ENCODE data around the gene BOLA3.

The BOLA3 gene

DNA sequence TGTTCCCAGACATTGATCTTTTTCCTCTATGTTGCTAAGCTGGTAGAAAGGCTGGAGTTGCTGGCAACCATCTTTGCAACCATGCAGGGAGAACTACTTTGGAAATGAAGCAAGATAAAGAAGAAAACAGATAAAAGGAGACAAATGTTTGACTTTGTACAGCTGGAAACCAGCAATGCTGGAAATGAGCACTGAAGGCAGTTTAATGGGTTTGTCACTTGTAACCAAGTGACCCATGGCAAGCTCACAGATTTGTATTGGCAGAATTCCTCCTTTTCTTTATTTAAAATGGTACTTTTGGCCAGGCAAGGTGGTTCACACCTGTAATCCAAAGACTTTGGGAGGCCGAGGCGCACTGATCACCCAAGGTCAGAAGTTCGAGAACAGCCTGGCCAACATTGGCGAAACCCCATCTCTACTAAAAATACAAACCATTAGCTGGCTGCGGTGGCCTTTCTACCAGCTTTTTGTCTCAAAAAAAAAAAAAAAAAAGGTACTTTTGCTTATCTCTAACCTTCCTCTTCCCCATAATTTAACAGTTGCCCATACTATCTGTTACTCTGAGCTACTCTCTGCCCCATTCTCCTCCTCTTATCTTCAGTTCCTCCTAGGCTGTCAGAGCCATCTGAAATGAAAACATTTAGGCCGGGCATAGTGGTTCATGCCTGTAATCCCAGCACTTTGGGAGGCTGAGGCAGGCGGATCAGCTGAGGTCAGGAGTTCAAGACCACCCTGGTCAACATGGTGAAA is 2.0 kb upstream of the BOLA3 start:
- TF ChIP-seq, protein P1, sequence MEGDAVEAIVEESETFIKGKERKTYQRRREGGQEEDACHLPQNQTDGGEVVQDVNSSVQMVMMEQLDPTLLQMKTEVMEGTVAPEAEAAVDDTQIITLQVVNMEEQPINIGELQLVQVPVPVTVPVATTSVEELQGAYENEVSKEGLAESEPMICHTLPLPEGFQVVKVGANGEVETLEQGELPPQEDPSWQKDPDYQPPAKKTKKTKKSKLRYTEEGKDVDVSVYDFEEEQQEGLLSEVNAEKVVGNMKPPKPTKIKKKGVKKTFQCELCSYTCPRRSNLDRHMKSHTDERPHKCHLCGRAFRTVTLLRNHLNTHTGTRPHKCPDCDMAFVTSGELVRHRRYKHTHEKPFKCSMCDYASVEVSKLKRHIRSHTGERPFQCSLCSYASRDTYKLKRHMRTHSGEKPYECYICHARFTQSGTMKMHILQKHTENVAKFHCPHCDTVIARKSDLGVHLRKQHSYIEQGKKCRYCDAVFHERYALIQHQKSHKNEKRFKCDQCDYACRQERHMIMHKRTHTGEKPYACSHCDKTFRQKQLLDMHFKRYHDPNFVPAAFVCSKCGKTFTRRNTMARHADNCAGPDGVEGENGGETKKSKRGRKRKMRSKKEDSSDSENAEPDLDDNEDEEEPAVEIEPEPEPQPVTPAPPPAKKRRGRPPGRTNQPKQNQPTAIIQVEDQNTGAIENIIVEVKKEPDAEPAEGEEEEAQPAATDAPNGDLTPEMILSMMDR (IDR thresholded peaks at IDR 0.05; ENCODE audit: extremely low read depth, insufficient read depth, missing control alignments): no peak
- in situ Hi-C loops (cut with MboI; ENCODE audit: low pct_unique_long_range_greater_than_20kb, low sequenced_read_pairs, unreplicated experiment): no loop called here
- no peak for DNase-seq (ENCODE audit: low spot score)

DNA sequence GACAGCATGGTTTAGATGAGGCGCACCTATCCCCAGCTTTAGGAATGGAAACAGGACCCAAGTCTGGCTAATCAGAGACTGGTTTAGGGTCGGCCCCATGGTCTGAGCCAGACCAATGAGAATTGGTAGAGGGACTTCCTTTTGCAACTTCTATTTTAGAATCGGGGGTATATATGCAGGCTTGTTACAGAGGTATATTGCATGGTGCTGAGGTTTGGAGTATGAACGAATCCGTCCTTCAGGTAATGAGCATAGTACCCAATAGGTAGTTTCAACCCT is 1.5 kb upstream of the BOLA3 start:
- DNase-seq (ENCODE audit: low spot score): no peak
- in situ Hi-C loops (cut with MboI; ENCODE audit: low pct_unique_long_range_greater_than_20kb, low sequenced_read_pairs, unreplicated experiment): no loop called here
- TF ChIP-seq, protein P1 (IDR thresholded peaks at IDR 0.05; ENCODE audit: extremely low read depth, insufficient read depth, missing control alignments): no peak

DNA sequence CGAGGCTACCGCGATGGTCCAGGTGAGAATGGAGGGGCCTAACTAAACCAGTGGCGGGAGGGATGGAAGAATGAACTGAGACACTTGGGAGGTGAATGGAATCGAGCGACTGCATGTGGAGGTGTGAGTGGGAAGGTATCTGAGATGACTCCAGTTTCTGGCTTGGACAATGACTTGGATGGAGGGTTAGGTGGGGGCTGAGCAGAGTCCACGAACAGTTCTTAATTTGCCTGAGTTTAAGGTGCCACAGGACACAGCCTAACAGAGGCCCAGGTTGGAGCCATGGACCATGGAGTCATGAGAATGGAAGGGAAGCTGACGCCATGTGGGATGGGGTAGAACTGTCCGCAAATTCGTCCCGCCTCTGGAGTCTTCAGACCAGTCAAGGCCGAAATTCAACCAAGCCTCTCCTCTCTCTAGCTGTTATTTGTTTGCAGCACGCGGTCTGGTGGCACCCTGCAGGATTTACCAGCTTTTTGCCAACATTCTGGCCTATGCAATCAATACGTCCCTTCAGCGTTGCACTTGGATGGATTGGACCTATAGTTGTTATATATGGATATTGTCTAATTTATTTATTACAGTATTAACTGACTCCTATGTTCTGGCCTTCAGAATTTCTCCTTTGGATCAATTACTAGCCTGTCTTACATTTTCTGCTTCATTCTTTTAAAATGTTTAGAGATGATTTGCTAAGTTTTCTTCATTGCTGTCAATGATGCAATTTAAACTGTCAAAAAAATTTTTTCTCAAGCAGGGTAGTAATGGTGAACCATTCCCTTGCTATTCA is 940 bp upstream of the BOLA3 start:
- no peak for DNase-seq (ENCODE audit: low spot score)
- TF ChIP-seq, protein P1 (IDR thresholded peaks at IDR 0.05; ENCODE audit: extremely low read depth, insufficient read depth, missing control alignments): no peak
- in situ Hi-C loops (cut with MboI; ENCODE audit: low pct_unique_long_range_greater_than_20kb, low sequenced_read_pairs, unreplicated experiment): no loop called here

DNA sequence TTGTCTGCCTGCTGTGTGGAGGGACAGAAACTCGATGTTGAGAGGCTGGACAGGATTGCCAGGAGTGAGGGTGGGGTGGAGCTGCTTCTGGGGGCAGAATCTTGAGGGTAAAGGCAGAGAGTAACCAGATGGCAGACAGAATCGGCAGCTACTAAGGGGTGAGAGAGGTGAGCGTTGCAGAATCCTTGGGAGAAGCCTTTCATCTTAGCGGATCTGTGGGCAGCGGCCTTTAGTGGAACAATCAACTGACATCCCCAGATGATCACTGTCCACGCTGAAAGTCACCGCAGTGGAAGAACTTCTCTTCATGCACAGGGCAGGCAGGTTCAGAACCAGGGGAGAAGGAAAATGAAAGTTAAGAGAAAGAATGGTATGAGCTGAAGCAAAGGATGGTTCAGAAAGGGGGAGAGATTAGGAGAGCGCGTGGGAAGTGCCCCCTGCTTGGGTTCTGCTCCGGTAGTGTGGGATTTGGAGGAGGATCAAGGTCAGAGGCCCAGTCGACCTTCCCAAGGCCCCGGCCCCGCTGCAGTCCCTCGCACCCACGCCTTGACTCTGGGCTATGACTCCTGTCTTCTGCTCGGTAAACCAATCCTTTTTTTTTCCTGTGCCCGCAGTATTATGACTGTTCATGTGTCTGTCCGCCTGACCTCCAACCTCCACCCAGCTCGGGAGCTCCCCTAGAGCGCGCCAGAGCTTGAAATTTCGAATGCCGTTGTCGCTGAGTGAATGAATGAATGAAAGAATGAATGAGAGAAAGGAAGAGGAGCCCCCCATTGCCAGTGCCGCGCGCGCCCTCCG is 584 bp downstream of the BOLA3 start:
- TF ChIP-seq, protein P1 (IDR thresholded peaks at IDR 0.05; ENCODE audit: extremely low read depth, insufficient read depth, missing control alignments): no peak
- in situ Hi-C loops (cut with MboI; ENCODE audit: low pct_unique_long_range_greater_than_20kb, low sequenced_read_pairs, unreplicated experiment): no loop called here
- peak; percentile 49 for DNase-seq (ENCODE audit: low spot score)

DNA sequence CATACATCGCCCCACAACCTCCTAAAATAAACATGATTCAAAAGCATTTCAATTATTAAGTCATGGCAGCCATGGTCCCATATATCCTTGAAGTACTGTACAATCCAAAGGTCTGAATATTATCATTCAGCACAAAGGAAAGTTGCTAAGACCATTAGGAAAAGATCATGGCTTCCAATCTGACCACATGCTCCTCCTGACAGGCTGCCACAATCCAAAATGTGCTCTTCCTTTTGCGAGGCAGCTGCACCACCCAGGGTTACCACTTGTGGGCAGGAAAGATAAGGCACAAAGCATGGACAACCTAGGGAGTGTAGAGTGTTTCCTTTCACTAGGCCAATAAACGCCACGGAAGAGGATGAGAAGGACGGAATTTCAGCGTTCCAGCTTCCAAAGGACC is 5.4 kb downstream of the BOLA3 start:
- no peak for DNase-seq (ENCODE audit: low spot score)
- in situ Hi-C loops (cut with MboI; ENCODE audit: low pct_unique_long_range_greater_than_20kb, low sequenced_read_pairs, unreplicated experiment): no loop called here

More for the DNA sequence above, 5.4 kb downstream of the BOLA3 start:
- TF ChIP-seq, protein P1 (IDR thresholded peaks at IDR 0.05; ENCODE audit: extremely low read depth, insufficient read depth, missing control alignments): no peak

Data from GM13977 (cell line).